NK-92 (cell line): Measurements from ENCODE around the gene POLDIP3.
"Not testable (repeated sequence)": the region's sequence is repeated elsewhere in the genome, so short reads cannot be mapped to it uniquely, and the experiment has no call there.

Source experiments
- DNase-seq: peaks from one replicate; lab custom pipeline; 2025; ENCODE audit not compliant: unreplicated experiment; lab: John Stamatoyannopoulos, UW

Gene POLDIP3

GRCh38 chr22:42587588-42588175 is 27.0 kb downstream of the POLDIP3 start:
- DNase-seq = no peak

- DNase-seq = no peak
These were observed 28.3 kb downstream of the POLDIP3 start for GRCh38 chr22:42586381-42586780.

- DNase-seq = no peak
These were observed 29.6 kb downstream of the POLDIP3 start for GRCh38 chr22:42585096-42585495.

- no peak for DNase-seq
These were observed 30.2 kb downstream of the POLDIP3 start for GRCh38 chr22:42584364-42584940.

GRCh38 chr22:42582987-42583386 is 31.7 kb downstream of the POLDIP3 start:
- DNase-seq = no peak

- no peak for DNase-seq
These were observed 32.6 kb downstream of the POLDIP3 start for GRCh38 chr22:42581762-42582716.

GRCh38 chr22:42581194-42581761 is 33.4 kb downstream of the POLDIP3 start:
- DNase-seq = not testable (repeated sequence)

GRCh38 chr22:42580040-42580439 is 34.6 kb downstream of the POLDIP3 start:
- not testable (repeated sequence) for DNase-seq

- DNase-seq = no peak
These were observed 37.0 kb downstream of the POLDIP3 start for GRCh38 chr22:42577623-42578240.

- DNase-seq = not testable (repeated sequence)
These were observed 37.5 kb downstream of the POLDIP3 start for GRCh38 chr22:42577141-42577540.

- not testable (repeated sequence) for DNase-seq
These were observed 38.6 kb downstream of the POLDIP3 start for GRCh38 chr22:42575996-42576574.

- not testable (repeated sequence) for DNase-seq
These were observed 40.2 kb downstream of the POLDIP3 start for GRCh38 chr22:42574468-42574867.

GRCh38 chr22:42574046-42574445 is 40.6 kb downstream of the POLDIP3 start:
- DNase-seq = not testable (repeated sequence)

GRCh38 chr22:42571068-42571467 is 43.6 kb downstream of the POLDIP3 start:
- DNase-seq = not testable (repeated sequence)

GRCh38 chr22:42570580-42570979 is 44.1 kb downstream of the POLDIP3 start:
- DNase-seq = not testable (repeated sequence)

GRCh38 chr22:42567950-42568349 is 46.7 kb downstream of the POLDIP3 start:
- DNase-seq = not testable (repeated sequence)

- no peak for DNase-seq
These were observed 48.7 kb downstream of the POLDIP3 start for GRCh38 chr22:42565956-42566355.

GRCh38 chr22:42564699-42565098 is 50.0 kb downstream of the POLDIP3 start:
- DNase-seq = no peak

- not testable (repeated sequence) for DNase-seq
These were observed 50.7 kb downstream of the POLDIP3 start for GRCh38 chr22:42563943-42564342.

GRCh38 chr22:42562684-42563083 is 52.0 kb downstream of the POLDIP3 start:
- DNase-seq = no peak

- no peak for DNase-seq
These were observed 52.4 kb downstream of the POLDIP3 start for GRCh38 chr22:42562279-42562678.
